Fibroblast of pulmonary artery (primary cell): ENCODE data around the gene LARP4B.

Source experiments
- DNase-seq: peaks from one replicate; pipeline ENCODE4 v3.0.0-alpha.2; 2010; ENCODE audit warnings: low read depth
- H3K4me3 ChIP-seq: replicated peaks from 2 replicates; pipeline ENCODE4 v1.5.1; 2011; ENCODE audit warnings: low read depth, mild to moderate bottlenecking, control low read depth, low read length, moderate library complexity
- CTCF ChIP-seq: IDR thresholded peaks from 2 replicates; pipeline ENCODE4 v1.5.1; 2011; ENCODE audit warnings: mild to moderate bottlenecking, control low read depth, low read length, inconsistent platforms; ENCODE audit errors: missing control alignments

LARP4B gene

GRCh38 chr10:966466-967235, 35.1 kb upstream of the LARP4B start:
- H3K4me3 ChIP-seq = no peak overlapping the region
- TF ChIP-seq CTCF = no peak
- DNase-seq = no peak

DNA sequence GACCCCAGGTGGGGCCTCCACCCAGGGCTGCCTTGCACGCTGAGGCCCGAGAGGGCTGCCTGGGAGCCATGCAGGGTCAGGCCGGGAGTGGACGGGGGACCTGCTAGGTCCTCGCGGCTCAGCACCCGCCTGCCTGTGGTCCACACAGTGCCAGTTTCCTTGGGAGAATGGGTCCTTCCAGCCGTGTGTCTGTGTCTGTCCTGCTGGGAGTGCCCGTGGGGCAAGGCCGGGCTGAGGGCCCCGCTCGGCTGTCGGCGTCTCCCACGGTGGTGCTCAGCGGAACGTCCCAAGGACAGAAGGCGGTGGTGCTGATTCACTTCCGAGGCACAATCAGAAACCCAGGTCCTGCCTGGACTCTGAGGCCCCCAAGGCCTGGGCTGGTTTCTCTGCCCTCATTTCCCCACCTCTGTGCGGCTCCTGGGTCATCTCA, 33.5 kb upstream of the LARP4B start:
- DNase-seq = no peak
- no peak overlapping the region for H3K4me3 ChIP-seq
- TF ChIP-seq CTCF = no peak

- no peak for TF ChIP-seq CTCF
- DNase-seq = no peak
- H3K4me3 ChIP-seq = no peak overlapping the region
These were observed 32.9 kb upstream of the LARP4B start for GRCh38 chr10:964321-964987.

GRCh38 chr10:963655-964054, 32.1 kb upstream of the LARP4B start:
- no peak for TF ChIP-seq CTCF
- DNase-seq = no peak
- H3K4me3 ChIP-seq = no peak overlapping the region

DNA sequence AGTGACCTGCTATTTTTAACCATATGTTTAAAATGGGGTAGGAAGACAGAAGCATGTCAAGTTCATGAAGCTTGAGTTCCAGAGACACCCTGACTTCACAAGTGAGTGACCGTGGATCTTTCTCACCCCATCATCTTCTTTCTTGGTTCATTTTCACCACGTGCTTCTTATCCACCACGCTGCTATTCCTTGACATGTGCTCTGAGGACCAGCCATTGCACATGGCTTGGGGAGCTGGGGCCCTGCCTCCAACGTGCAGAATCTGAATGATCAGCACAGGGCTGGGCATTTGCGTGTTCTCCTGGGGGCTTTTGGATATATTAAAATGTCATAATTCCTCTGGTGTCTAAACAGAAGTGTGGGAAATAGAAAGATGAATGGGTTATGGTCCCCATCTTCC, 31.7 kb upstream of the LARP4B start:
- TF ChIP-seq CTCF = no peak
- DNase-seq = no peak
- H3K4me3 ChIP-seq = no peak overlapping the region

GRCh38 chr10:962342-962741, 30.8 kb upstream of the LARP4B start:
- DNase-seq = no peak
- no peak overlapping the region for H3K4me3 ChIP-seq
- TF ChIP-seq CTCF = no peak
